WTC11 (cell line): ENCODE data around the gene TMEM259. TPM values are rescaled to one million over a fixed set of nuclear protein-coding genes. Genes with fewer than 3 reads are reported as not detected.
A peak's percentile ranks its signal among the peaks of the same experiment; 100 is the strongest.

ENCODE experiments used
- CREB1 ChIP-seq: sonication (generic); formaldehyde crosslinking; IDR thresholded peaks from 2 replicates; pipeline ENCODE4 v1.8.0; 2023; ENCODE audit warnings: mild to moderate bottlenecking, missing genetic modification reagents
- ESRRA ChIP-seq: sonication (generic); formaldehyde crosslinking; IDR thresholded peaks from 2 replicates; pipeline ENCODE4 v1.8.1; 2022; ENCODE audit warnings: mild to moderate bottlenecking, missing genetic modification reagents, borderline replicate concordance
- FOXP1 ChIP-seq: sonication (generic); formaldehyde crosslinking; IDR thresholded peaks from 2 replicates; pipeline ENCODE4 v1.8.0; 2022; ENCODE audit warnings: missing genetic modification reagents, mild to moderate bottlenecking, moderate library complexity, borderline replicate concordance
- GABPB1 ChIP-seq: sonication (generic); formaldehyde crosslinking; IDR thresholded peaks from 2 replicates; pipeline ENCODE4 v1.8.1; 2023; ENCODE audit warnings: mild to moderate bottlenecking, missing genetic modification reagents
- GRHL2 ChIP-seq: fragments of 250-450 bp; sonication (Bioruptor Pico); IDR thresholded peaks from 2 replicates; pipeline ENCODE4 v1.8.0; 2022; ENCODE audit warnings: mild to moderate bottlenecking, moderate library complexity; ENCODE audit not compliant: insufficient replicate concordance, severe bottlenecking
- IRF2 ChIP-seq: sonication (generic); formaldehyde crosslinking; IDR thresholded peaks from 2 replicates; pipeline ENCODE4 v1.8.0; 2022; ENCODE audit warnings: low read depth, missing genetic modification reagents, borderline replicate concordance
- JAZF1 ChIP-seq: fragments of 250-450 bp; sonication (Bioruptor Pico); IDR thresholded peaks from 2 replicates; pipeline ENCODE4 v1.9.0; 2021; ENCODE audit warnings: moderate library complexity, mild to moderate bottlenecking, inconsistent platforms
- JUN ChIP-seq: sonication (generic); formaldehyde crosslinking; IDR thresholded peaks from 2 replicates; pipeline ENCODE4 v1.8.0; 2023; ENCODE audit warnings: mild to moderate bottlenecking, missing genetic modification reagents
- KAT7 ChIP-seq: sonication (generic); formaldehyde crosslinking; IDR thresholded peaks from 2 replicates; pipeline ENCODE4 v1.8.1; 2023; ENCODE audit warnings: missing genetic modification reagents, mild to moderate bottlenecking, borderline replicate concordance
- MXD4 ChIP-seq: fragments of 250-450 bp; sonication (Bioruptor Pico); IDR thresholded peaks from 2 replicates; pipeline ENCODE4 v1.8.0; 2021; ENCODE audit warnings: mild to moderate bottlenecking, moderate library complexity, borderline replicate concordance
- MYBL2 ChIP-seq: sonication (generic); formaldehyde crosslinking; IDR thresholded peaks from 2 replicates; pipeline ENCODE4 v1.8.1; 2023; ENCODE audit warnings: mild to moderate bottlenecking, moderate library complexity, missing genetic modification reagents
- NFATC4 ChIP-seq: fragments of 250-450 bp; sonication (Bioruptor Pico); IDR thresholded peaks from 2 replicates; pipeline ENCODE4 v1.9.0; 2021; ENCODE audit warnings: mild to moderate bottlenecking
- NFE2L1 ChIP-seq: sonication (generic); formaldehyde crosslinking; IDR thresholded peaks from 2 replicates; pipeline ENCODE4 v1.8.1; 2023; ENCODE audit warnings: missing genetic modification reagents
- NR1H2 ChIP-seq: sonication (generic); formaldehyde crosslinking; IDR thresholded peaks from 2 replicates; pipeline ENCODE4 v1.9.0; 2021; ENCODE audit warnings: mild to moderate bottlenecking, moderate library complexity, missing genetic modification reagents
- TEAD1 ChIP-seq: sonication (generic); formaldehyde crosslinking; IDR thresholded peaks from 2 replicates; pipeline ENCODE4 v1.8.0; 2022; ENCODE audit warnings: mild to moderate bottlenecking, missing genetic modification reagents
- TP53 ChIP-seq: sonication (generic); formaldehyde crosslinking; IDR thresholded peaks from 2 replicates; pipeline ENCODE4 v1.8.1; 2023; ENCODE audit warnings: mild to moderate bottlenecking, missing genetic modification reagents
- ZNF138 ChIP-seq: sonication (generic); formaldehyde crosslinking; conservative IDR thresholded peaks from 2 replicates; pipeline ENCODE4 v1.8.1; 2022; ENCODE audit warnings: mild to moderate bottlenecking, moderate library complexity, missing genetic modification reagents
- ZNF232 ChIP-seq: sonication (generic); formaldehyde crosslinking; IDR thresholded peaks from 2 replicates; pipeline ENCODE4 v1.8.0; 2022; ENCODE audit warnings: mild to moderate bottlenecking, missing genetic modification reagents
- ZNF423 ChIP-seq: fragments of 250-450 bp; sonication (Bioruptor Pico); IDR thresholded peaks from 2 replicates; pipeline ENCODE4 v2.1.2; 2022; ENCODE audit warnings: mild to moderate bottlenecking, moderate library complexity
- total RNA-seq: library from RNA; stranded (reverse); gene quantifications from 3 replicates; pipeline ENCODE4 v1.2.3, GENCODE V29; 2021
- TF ChIP-seq, protein P1 (sequence below): sonication (generic); formaldehyde crosslinking; IDR thresholded peaks from 2 replicates; pipeline ENCODE4 v1.8.1; 2022; ENCODE audit warnings: mild to moderate bottlenecking, missing genetic modification reagents, moderate library complexity, borderline replicate concordance
- TF ChIP-seq, protein P2 (sequence below): sonication (generic); formaldehyde crosslinking; conservative IDR thresholded peaks from 2 replicates; pipeline ENCODE4 v1.8.1; 2023; ENCODE audit warnings: mild to moderate bottlenecking, low read depth, missing genetic modification reagents, moderate library complexity
- TF ChIP-seq, protein P3 (sequence below): fragments of 250-450 bp; sonication (Bioruptor Pico); IDR thresholded peaks from 2 replicates; pipeline ENCODE4 v1.9.0; 2021; ENCODE audit warnings: moderate library complexity, mild to moderate bottlenecking, inconsistent platforms, borderline replicate concordance
- TF ChIP-seq, protein P4 (sequence below): fragments of 250-450 bp; sonication (Bioruptor Pico); conservative IDR thresholded peaks from 2 replicates; pipeline ENCODE4 v1.9.0; 2021; ENCODE audit warnings: mild to moderate bottlenecking
- TF ChIP-seq, protein P5 (sequence below): fragments of 250-450 bp; sonication (Bioruptor Pico); IDR thresholded peaks from 2 replicates; pipeline ENCODE4 v1.9.0; 2021; ENCODE audit warnings: mild to moderate bottlenecking
- TF ChIP-seq, protein P6 (sequence below): fragments of 250-450 bp; sonication (Bioruptor Pico); IDR thresholded peaks from 2 replicates; pipeline ENCODE4 v1.9.0; 2021; ENCODE audit warnings: mild to moderate bottlenecking
- TF ChIP-seq, protein P7 (sequence below): sonication (generic); formaldehyde crosslinking; IDR thresholded peaks from 2 replicates; pipeline ENCODE4 v1.8.1; 2023; ENCODE audit warnings: mild to moderate bottlenecking, moderate library complexity, missing genetic modification reagents
- TF ChIP-seq, protein P8 (sequence below): sonication (generic); formaldehyde crosslinking; IDR thresholded peaks from 2 replicates; pipeline ENCODE4 v1.8.0; 2022; ENCODE audit warnings: mild to moderate bottlenecking, missing genetic modification reagents

TMEM259 gene
- total RNA-seq, 1 experiment from 2014 or later = 202 TPM

DNA sequence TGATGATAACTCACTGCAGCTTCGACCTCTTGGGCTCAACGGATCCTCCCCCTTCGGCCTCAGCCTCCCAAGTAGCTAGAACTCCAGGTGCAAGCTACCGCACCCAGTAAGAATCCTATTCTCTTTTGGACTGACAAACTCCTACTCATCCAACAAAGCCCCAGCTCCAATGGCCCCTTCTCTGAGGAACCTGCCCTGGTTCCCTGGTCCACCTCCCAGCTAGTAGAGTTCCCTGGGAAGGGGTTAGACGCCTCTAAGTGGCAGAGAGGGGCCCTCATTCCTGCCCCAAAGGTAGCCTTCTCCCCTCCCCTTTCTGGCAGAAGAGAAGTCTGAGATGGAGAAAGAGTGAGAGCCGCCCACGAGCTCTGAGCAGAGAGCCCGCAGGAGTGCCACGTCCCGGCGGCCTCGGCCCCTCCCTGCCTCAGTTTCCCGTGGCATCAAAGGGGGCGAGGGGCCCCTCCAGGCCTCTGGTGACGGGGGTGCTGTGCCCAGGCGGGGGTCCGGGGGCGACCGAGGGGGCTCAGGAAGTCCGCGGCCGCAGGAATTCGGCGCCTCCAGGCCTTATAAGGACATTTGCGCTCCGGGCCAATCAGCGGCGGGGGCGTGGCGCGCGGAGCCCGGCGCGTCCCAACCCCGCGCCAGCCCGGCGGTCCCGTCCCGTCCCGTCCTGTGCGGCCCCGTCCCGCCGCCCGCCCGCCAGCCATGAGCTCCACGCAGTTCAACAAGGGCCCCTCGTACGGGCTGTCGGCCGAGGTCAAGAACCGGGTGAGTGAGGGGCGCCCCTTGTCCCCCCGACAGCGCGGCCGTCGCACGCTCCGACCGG, 5.2 kb upstream of the TMEM259 start, which contains the start of gene CNN2 (continued):
- TF ChIP-seq, protein P1, sequence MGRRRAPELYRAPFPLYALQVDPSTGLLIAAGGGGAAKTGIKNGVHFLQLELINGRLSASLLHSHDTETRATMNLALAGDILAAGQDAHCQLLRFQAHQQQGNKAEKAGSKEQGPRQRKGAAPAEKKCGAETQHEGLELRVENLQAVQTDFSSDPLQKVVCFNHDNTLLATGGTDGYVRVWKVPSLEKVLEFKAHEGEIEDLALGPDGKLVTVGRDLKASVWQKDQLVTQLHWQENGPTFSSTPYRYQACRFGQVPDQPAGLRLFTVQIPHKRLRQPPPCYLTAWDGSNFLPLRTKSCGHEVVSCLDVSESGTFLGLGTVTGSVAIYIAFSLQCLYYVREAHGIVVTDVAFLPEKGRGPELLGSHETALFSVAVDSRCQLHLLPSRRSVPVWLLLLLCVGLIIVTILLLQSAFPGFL (CRISPR knock-in tag) = no peak
- TF ChIP-seq, protein P2, sequence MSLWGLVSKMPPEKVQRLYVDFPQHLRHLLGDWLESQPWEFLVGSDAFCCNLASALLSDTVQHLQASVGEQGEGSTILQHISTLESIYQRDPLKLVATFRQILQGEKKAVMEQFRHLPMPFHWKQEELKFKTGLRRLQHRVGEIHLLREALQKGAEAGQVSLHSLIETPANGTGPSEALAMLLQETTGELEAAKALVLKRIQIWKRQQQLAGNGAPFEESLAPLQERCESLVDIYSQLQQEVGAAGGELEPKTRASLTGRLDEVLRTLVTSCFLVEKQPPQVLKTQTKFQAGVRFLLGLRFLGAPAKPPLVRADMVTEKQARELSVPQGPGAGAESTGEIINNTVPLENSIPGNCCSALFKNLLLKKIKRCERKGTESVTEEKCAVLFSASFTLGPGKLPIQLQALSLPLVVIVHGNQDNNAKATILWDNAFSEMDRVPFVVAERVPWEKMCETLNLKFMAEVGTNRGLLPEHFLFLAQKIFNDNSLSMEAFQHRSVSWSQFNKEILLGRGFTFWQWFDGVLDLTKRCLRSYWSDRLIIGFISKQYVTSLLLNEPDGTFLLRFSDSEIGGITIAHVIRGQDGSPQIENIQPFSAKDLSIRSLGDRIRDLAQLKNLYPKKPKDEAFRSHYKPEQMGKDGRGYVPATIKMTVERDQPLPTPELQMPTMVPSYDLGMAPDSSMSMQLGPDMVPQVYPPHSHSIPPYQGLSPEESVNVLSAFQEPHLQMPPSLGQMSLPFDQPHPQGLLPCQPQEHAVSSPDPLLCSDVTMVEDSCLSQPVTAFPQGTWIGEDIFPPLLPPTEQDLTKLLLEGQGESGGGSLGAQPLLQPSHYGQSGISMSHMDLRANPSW (CRISPR knock-in tag) = no peak
- TF ChIP-seq, protein P3, sequence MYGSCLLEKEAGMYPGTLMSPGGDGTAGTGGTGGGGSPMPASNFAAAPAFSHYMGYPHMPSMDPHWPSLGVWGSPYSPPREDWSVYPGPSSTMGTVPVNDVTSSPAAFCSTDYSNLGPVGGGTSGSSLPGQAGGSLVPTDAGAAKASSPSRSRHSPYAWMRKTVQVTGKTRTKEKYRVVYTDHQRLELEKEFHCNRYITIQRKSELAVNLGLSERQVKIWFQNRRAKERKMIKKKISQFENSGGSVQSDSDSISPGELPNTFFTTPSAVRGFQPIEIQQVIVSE = no peak
- TF ChIP-seq NFATC4 (CRISPR knock-in tag) (no peak), GABPB1 (CRISPR knock-in tag) (no peak), JUN (CRISPR knock-in tag) (no peak), TEAD1 (CRISPR knock-in tag) (no peak; the same call in 1 of the 2 replicates), JAZF1 (no peak), MXD4 (CRISPR knock-in tag) (no peak), ZNF232 (CRISPR knock-in tag) (no peak), KAT7 (CRISPR knock-in tag) (0 out of 2 replicates have a peak, but pooled peaks have one; percentile 63), NFE2L1 (CRISPR knock-in tag) (no peak), GRHL2 (CRISPR knock-in tag) (no peak), TP53 (CRISPR knock-in tag) (no peak), NR1H2 (no peak), CREB1 (CRISPR knock-in tag) (no peak), ZNF138 (CRISPR knock-in tag) (no peak), IRF2 (CRISPR knock-in tag) (no peak), FOXP1 (CRISPR knock-in tag) (no peak), ESRRA (CRISPR knock-in tag) (no peak), MYBL2 (CRISPR knock-in tag) (no peak), ZNF423 (CRISPR knock-in tag) (peak; percentile 81)
- TF ChIP-seq, protein P4, sequence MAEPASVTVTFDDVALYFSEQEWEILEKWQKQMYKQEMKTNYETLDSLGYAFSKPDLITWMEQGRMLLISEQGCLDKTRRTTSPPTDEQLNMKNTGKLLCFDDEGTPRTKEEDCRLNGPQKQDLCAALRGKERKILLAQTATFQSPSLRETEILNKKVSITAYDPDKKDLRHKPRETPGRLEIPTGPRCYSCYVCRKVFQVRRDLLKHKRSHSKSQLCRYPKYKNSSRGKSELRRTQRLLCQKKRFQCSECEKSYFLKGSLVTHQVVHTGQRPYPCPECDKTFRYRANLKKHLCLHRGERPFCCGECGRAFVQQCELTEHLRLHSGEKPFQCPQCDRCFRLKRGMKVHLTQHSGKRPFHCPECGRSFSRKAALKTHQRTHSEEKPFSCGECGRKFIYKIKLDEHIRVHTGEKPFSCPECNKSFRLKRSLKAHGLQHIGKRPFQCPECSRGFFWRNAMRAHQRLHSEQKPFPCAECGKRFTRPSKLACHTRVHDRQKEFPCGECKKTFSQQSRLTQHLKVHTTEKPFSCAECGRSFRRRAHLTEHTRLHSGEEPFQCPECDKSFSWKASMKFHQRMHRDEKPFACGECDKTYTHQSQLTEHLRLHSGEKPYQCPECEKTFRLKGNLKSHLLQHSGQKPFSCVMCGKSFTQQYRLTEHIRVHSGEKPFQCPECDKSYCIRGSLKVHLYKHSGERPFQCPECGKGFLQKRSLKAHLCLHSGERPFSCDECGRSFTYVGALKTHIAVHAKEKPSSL (CRISPR knock-in tag) = no peak
- TF ChIP-seq, protein P5, sequence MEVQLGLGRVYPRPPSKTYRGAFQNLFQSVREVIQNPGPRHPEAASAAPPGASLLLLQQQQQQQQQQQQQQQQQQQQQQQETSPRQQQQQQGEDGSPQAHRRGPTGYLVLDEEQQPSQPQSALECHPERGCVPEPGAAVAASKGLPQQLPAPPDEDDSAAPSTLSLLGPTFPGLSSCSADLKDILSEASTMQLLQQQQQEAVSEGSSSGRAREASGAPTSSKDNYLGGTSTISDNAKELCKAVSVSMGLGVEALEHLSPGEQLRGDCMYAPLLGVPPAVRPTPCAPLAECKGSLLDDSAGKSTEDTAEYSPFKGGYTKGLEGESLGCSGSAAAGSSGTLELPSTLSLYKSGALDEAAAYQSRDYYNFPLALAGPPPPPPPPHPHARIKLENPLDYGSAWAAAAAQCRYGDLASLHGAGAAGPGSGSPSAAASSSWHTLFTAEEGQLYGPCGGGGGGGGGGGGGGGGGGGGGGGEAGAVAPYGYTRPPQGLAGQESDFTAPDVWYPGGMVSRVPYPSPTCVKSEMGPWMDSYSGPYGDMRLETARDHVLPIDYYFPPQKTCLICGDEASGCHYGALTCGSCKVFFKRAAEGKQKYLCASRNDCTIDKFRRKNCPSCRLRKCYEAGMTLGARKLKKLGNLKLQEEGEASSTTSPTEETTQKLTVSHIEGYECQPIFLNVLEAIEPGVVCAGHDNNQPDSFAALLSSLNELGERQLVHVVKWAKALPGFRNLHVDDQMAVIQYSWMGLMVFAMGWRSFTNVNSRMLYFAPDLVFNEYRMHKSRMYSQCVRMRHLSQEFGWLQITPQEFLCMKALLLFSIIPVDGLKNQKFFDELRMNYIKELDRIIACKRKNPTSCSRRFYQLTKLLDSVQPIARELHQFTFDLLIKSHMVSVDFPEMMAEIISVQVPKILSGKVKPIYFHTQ (CRISPR knock-in tag) = no peak
- TF ChIP-seq, protein P6, sequence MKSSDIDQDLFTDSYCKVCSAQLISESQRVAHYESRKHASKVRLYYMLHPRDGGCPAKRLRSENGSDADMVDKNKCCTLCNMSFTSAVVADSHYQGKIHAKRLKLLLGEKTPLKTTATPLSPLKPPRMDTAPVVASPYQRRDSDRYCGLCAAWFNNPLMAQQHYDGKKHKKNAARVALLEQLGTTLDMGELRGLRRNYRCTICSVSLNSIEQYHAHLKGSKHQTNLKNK (CRISPR knock-in tag) = no peak
- TF ChIP-seq, protein P7, sequence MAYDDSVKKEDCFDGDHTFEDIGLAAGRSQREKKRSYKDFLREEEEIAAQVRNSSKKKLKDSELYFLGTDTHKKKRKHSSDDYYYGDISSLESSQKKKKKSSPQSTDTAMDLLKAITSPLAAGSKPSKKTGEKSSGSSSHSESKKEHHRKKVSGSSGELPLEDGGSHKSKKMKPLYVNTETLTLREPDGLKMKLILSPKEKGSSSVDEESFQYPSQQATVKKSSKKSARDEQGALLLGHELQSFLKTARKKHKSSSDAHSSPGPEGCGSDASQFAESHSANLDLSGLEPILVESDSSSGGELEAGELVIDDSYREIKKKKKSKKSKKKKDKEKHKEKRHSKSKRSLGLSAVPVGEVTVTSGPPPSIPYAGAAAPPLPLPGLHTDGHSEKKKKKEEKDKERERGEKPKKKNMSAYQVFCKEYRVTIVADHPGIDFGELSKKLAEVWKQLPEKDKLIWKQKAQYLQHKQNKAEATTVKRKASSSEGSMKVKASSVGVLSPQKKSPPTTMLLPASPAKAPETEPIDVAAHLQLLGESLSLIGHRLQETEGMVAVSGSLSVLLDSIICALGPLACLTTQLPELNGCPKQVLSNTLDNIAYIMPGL = peak; percentile 73; the same call in 1 of the 2 replicates
- TF ChIP-seq, protein P8, sequence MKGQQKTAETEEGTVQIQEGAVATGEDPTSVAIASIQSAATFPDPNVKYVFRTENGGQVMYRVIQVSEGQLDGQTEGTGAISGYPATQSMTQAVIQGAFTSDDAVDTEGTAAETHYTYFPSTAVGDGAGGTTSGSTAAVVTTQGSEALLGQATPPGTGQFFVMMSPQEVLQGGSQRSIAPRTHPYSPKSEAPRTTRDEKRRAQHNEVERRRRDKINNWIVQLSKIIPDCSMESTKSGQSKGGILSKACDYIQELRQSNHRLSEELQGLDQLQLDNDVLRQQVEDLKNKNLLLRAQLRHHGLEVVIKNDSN (CRISPR knock-in tag) = no peak
